CD8-positive, alpha-beta memory T cell (primary cell): ENCODE measurements around the gene DEFB125. TPM values are rescaled to one million over a fixed set of nuclear protein-coding genes. Genes with fewer than 3 reads are reported as not detected.
"Not testable (repeated sequence)": the region's sequence is repeated elsewhere in the genome, so short reads cannot be mapped to it uniquely, and the experiment has no call there.

Source experiments
- CTCF ChIA-PET: fragments of 350-600 bp; sonication (Branson Sonifier 250); formaldehyde crosslinking; loops from one replicate; lab custom pipeline; 2021; ENCODE audit warnings: antibody characterized with exemption; lab: Charles Lee
- POLR2A ChIA-PET: fragments of 350-600 bp; sonication (Branson Sonifier 250); formaldehyde crosslinking; loops from one replicate; lab custom pipeline; 2021; ENCODE audit warnings: antibody characterized with exemption; lab: Charles Lee
- DNase-seq, 5 donors: peaks; one replicate each; pipeline versions ENCODE4 v3.0.0 to v3.0.0-alpha.2; 2020 to 2022; ENCODE audit warnings: mixed read lengths in 1 of 5
- H3K27ac ChIP-seq: one replicate; pipeline ENCODE4 v1.7.0; 2013; ENCODE audit warnings: low read depth, mild to moderate bottlenecking, low read length, moderate library complexity
- H3K27me3 ChIP-seq: 2 replicates; pipeline ENCODE4 v1.7.0; 2013; ENCODE audit warnings: low read length, mild to moderate bottlenecking; ENCODE audit not compliant: insufficient read depth, poor library complexity, severe bottlenecking
- H3K36me3 ChIP-seq: 2 replicates; pipeline ENCODE4 v1.7.0; 2013; ENCODE audit warnings: mild to moderate bottlenecking, low read length, moderate library complexity; ENCODE audit not compliant: insufficient read depth
- H3K4me1 ChIP-seq: 2 replicates; pipeline ENCODE4 v1.7.0; 2013; ENCODE audit warnings: mild to moderate bottlenecking, low read length, moderate library complexity; ENCODE audit not compliant: insufficient read depth
- H3K4me3 ChIP-seq: 2 replicates; pipeline ENCODE4 v1.7.0; 2013; ENCODE audit warnings: mild to moderate bottlenecking, low read length
- H3K9me3 ChIP-seq: 2 replicates; pipeline ENCODE4 v1.7.0; 2013; ENCODE audit warnings: mild to moderate bottlenecking, low read length
- H3K27ac Mint-ChIP-seq, 8 donors: one replicate each; pipeline ENCODE4 v1.8.0; 2020 to 2021; ENCODE audit warnings: mixed read lengths in 8 of 8, mild to moderate bottlenecking in 6 of 8, inconsistent platforms in 3 of 8, moderate library complexity in 3 of 8
- H3K27me3 Mint-ChIP-seq, 2 donors: one replicate each; pipeline ENCODE4 v1.8.0; 2020 to 2021; ENCODE audit warnings: mixed read lengths in 2 of 2, mild to moderate bottlenecking in 1 of 2, moderate library complexity in 1 of 2
- H3K36me3 Mint-ChIP-seq, 3 donors: one replicate each; pipeline ENCODE4 v1.8.0; 2020 to 2021; ENCODE audit warnings: mixed read lengths in 3 of 3, inconsistent platforms in 1 of 3, mild to moderate bottlenecking in 1 of 3
- H3K4me1 Mint-ChIP-seq, 3 donors: one replicate each; pipeline ENCODE4 v1.8.0; 2020 to 2021; ENCODE audit warnings: mixed read lengths in 3 of 3, inconsistent platforms in 1 of 3, mild to moderate bottlenecking in 1 of 3
- H3K4me3 Mint-ChIP-seq, 7 donors: one replicate each; pipeline ENCODE4 v1.8.0; 2020 to 2021; ENCODE audit warnings: mixed read lengths in 7 of 7, mild to moderate bottlenecking in 6 of 7, moderate library complexity in 4 of 7, inconsistent platforms in 2 of 7
- H3K9me3 Mint-ChIP-seq, 5 donors: one replicate each; pipeline ENCODE4 v1.8.0; 2020 to 2022; ENCODE audit warnings: mixed read lengths in 5 of 5, mild to moderate bottlenecking in 3 of 5, moderate library complexity in 2 of 5, inconsistent platforms in 1 of 5
- polyA plus RNA-seq: library from polyadenylated mRNA; unstranded; fragments of 300-500 nt; fragmentation: Illumina TruSeq; gene quantifications from one replicate; pipeline ENCODE4 v1.2.3, GENCODE V29; 2021
- total RNA-seq, 2 experiments: library from RNA; stranded (reverse); gene quantifications; one replicate each; pipeline ENCODE4 v1.2.3, GENCODE V29; 2021

DEFB125 gene
- total and polyA plus RNA-seq, 3 experiments from 2014 or later: not detected

DNA sequence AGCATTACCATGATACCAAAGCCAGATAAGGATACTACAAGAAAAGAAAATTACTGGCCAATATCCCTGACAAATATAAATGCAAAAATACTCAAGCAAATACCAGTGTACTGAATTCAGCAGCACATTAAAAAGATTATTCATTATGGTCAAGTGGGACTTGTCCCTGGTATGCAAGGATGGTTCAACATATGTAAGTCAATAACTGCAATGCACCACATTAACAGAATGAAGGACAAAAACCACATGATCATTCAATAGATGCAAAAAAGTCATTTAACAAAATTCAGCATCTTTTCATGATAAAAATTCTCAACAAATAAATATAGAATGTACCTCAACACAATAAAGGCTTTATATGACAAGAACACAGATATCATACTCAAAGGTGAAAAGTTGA lies 9.1 kb upstream of the DEFB125 start:
- ChIA-PET CTCF (no interaction called here), POLR2A (no interaction called here)
- peaks cover 20 to 31% (median 26%) of the 10 kb centered on the region in 5 donors for H3K9me3 Mint-ChIP-seq

DNA sequence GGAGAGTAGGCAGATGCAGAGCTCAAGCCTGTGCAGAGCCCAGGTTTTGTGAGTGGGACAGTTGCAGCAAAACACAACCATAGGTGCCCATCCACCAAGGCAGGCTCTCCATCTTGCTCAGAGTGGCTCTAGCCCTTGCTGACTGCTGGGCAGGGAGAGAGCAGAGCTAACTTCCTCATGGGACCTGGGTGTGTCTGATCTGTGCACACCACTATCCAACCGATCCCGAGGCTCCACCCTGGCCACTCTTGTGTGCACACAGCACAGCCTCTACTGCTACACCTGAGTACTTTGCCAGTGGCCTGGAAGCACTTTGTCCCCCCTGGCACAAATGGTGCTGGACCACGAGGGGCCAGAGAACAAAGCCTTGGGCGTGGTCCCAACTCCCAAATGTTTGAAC lies 7.9 kb upstream of the DEFB125 start:
- H3K9me3 ChIP-seq: no peaks in the 10 kb centered on the region
- H3K27me3 ChIP-seq: peaks cover 7% of the 10 kb centered on the region
- Mint-ChIP-seq H3K36me3 (no peaks in the 10 kb centered on the region), H3K9me3 (peaks cover 18 to 29% (median 24%) of the 10 kb centered on the region in 5 donors), H3K4me1 (no peaks in the 10 kb centered on the region), H3K4me3 (no peak overlapping the region), H3K27me3 (peaks cover 0 to 46% of the 10 kb centered on the region in 2 donors), H3K27ac (no peak overlapping the region)
- no peak for DNase-seq
- CTCF ChIA-PET: interaction anchor here (1.0 kb wide), 1 partner anchor 14 kb away, joined by 3 read pairs; no protein-coding TSS in a partner anchor
- POLR2A ChIA-PET: no interaction called here
- H3K4me1 ChIP-seq: no peaks in the 10 kb centered on the region
- H3K27ac ChIP-seq: no peak overlapping the region
- H3K4me3 ChIP-seq: no peak overlapping the region
- no peaks in the 10 kb centered on the region for H3K36me3 ChIP-seq

More for the DNA sequence above, 9.1 kb upstream of the DEFB125 start:
- H3K27me3 ChIP-seq: peaks cover 7% of the 10 kb centered on the region
- Mint-ChIP-seq H3K36me3 (no peaks in the 10 kb centered on the region), H3K4me3 (no peak overlapping the region), H3K27me3 (peaks cover 6 to 46% of the 10 kb centered on the region in 2 donors), H3K27ac (no peak overlapping the region), H3K4me1 (no peaks in the 10 kb centered on the region)
- H3K4me3 ChIP-seq: no peak overlapping the region
- no peaks in the 10 kb centered on the region for H3K36me3 ChIP-seq
- H3K4me1 ChIP-seq: no peaks in the 10 kb centered on the region
- DNase-seq: no peak
- H3K9me3 ChIP-seq: no peaks in the 10 kb centered on the region
- no peak overlapping the region for H3K27ac ChIP-seq

DNA sequence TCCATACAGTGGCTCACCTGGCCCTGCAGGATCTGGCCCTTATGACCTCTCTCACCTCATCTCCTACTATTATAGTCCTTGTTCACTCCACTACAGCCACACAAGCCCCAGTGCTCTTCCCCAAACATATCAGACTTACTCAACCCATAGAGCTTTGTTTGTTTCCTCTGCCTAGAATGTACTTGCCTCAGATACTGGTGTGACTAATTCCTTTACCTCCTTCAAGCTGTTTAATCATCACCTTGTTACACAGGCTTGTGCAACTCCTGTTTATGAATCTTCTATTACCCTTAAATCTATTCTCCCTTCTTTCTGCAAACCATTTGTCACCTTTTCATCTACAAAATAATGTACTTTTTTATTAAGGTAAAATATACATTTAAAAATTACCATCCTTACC lies 3.2 kb downstream of the DEFB125 start:
- Histone ChIP-seq H3K36me3 (no peaks in the 10 kb centered on the region), H3K27me3 (no peaks in the 10 kb centered on the region), H3K9me3 (no peaks in the 10 kb centered on the region), H3K27ac (no peak overlapping the region), H3K4me3 (no peak overlapping the region), H3K4me1 (no peaks in the 10 kb centered on the region)
- no peaks in the 10 kb centered on the region for H3K36me3 Mint-ChIP-seq
- ChIA-PET CTCF (no interaction called here), POLR2A (no interaction called here)
- H3K27me3 Mint-ChIP-seq: peaks cover 22 to 54% of the 10 kb centered on the region in 2 donors
- H3K27ac Mint-ChIP-seq: no peak overlapping the region
- H3K4me1 Mint-ChIP-seq: no peaks in the 10 kb centered on the region
- no peak for DNase-seq
- no peak overlapping the region for H3K4me3 Mint-ChIP-seq
- peaks cover 0 to 17% (median 11%) of the 10 kb centered on the region in 5 donors for H3K9me3 Mint-ChIP-seq

DNA sequence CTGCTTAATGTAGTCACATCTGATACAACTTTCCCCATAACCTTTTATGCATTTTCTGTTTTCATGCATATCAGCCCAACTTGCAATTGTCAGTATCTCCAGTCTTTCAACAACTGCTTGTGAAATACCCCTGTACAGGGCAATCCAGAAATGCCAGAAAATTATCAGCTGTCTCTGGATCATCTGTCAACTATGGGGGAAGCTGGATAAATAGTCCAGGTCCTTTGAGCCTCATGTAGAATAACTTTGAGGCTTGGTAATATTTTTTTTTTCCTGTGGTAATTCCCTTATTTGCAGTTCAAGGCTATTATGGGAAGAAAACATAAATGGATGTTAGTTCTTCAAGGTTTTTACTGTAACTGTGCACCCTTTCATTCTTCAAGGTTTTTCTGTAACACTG lies 6.2 kb downstream of the DEFB125 start:
- no peak for DNase-seq
- Histone ChIP-seq H3K36me3 (no peaks in the 10 kb centered on the region), H3K4me3 (no peak overlapping the region), H3K27ac (no peak overlapping the region), H3K4me1 (no peaks in the 10 kb centered on the region), H3K9me3 (no peaks in the 10 kb centered on the region), H3K27me3 (no peaks in the 10 kb centered on the region)
- POLR2A ChIA-PET: no interaction called here
- H3K9me3 Mint-ChIP-seq: peaks cover 0 to 22% (median 19%) of the 10 kb centered on the region in 5 donors
- no peaks in the 10 kb centered on the region for H3K36me3 Mint-ChIP-seq
- H3K4me1 Mint-ChIP-seq: no peaks in the 10 kb centered on the region
- CTCF ChIA-PET: interaction anchor here (1.0 kb wide), 1 partner anchor 14 kb away, joined by 3 read pairs; no protein-coding TSS in a partner anchor
- no peak overlapping the region for H3K27ac Mint-ChIP-seq
- no peak overlapping the region for H3K4me3 Mint-ChIP-seq
- peaks cover 20 to 63% of the 10 kb centered on the region in 2 donors for H3K27me3 Mint-ChIP-seq

- CTCF ChIA-PET: no interaction called here
- H3K4me1 ChIP-seq: no peaks in the 10 kb centered on the region
- no peaks in the 10 kb centered on the region for H3K9me3 ChIP-seq
- H3K27me3 ChIP-seq: no peaks in the 10 kb centered on the region
- no peaks in the 10 kb centered on the region for H3K36me3 ChIP-seq
- POLR2A ChIA-PET: no interaction called here
- H3K4me1 Mint-ChIP-seq: no peaks in the 10 kb centered on the region
- DNase-seq: no peak
- no peaks in the 10 kb centered on the region for H3K36me3 Mint-ChIP-seq
- H3K27ac Mint-ChIP-seq: no peak overlapping the region
- no peak overlapping the region for H3K4me3 Mint-ChIP-seq
- H3K27me3 Mint-ChIP-seq: peaks cover 20 to 76% of the 10 kb centered on the region in 2 donors
- no peak overlapping the region for H3K27ac ChIP-seq
- peaks cover 0 to 22% (median 19%) of the 10 kb centered on the region in 5 donors for H3K9me3 Mint-ChIP-seq
- no peak overlapping the region for H3K4me3 ChIP-seq
These were observed 7.7 kb downstream of the DEFB125 start for GRCh38 chr20:95215-95614.

DNA sequence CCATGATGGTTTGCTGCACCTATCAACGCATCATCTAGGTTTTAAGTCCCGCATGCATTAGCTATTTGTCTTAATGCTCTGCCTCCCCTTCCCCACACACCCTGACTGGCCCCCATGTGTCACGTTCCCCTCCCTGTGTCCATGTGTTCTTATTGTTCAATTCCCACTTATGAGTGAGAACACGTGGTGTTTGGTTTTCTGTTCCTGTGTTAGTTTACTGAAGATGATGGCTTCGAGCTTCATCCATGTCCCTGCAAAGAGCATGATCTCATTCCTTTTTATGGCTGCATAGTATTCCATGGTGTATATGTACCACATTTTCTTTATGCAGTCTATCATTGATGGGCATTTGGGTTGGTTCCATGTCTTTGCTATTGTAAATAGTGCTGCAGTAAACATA lies 10.2 kb downstream of the DEFB125 start:
- H3K4me3 Mint-ChIP-seq, H3K36me3 Mint-ChIP-seq, H3K27ac Mint-ChIP-seq, H3K4me1 Mint-ChIP-seq, H3K27me3 ChIP-seq, H3K27ac ChIP-seq, POLR2A ChIA-PET, DNase-seq, H3K4me1 ChIP-seq, H3K4me3 ChIP-seq, H3K9me3 ChIP-seq, H3K36me3 ChIP-seq, CTCF ChIA-PET: not testable (repeated sequence)
- Mint-ChIP-seq H3K27me3 (peaks cover 19 to 79% of the 10 kb centered on the region in 2 donors), H3K9me3 (peaks cover 0 to 22% (median 19%) of the 10 kb centered on the region in 5 donors)

DNA sequence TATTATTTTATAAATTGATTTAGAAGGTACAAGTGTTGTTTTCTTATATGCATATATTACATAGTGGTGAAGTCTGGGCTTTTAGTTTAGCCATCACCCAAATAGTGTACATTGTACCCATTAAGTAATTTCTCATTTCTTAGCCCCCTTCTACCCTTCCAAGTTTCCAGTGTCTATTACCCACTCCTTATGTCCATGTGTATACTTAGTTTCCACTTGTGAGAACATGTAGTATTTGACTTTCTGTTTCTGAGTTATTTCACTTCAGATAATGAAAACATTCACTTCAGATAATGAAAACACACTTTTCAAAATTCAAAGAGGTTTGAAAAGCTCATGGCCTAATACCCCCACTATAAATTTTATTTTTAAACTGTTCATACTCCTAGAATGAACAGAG lies 14.5 kb downstream of the DEFB125 start:
- peaks cover 30 to 79% of the 10 kb centered on the region in 2 donors for H3K27me3 Mint-ChIP-seq
- no peak overlapping the region for H3K27ac Mint-ChIP-seq
- no peak for DNase-seq
- peaks cover 0 to 3% (median 2%) of the 10 kb centered on the region in 5 donors for H3K9me3 Mint-ChIP-seq
- Histone ChIP-seq H3K27me3 (peaks cover 8% of the 10 kb centered on the region), H3K4me1 (no peaks in the 10 kb centered on the region), H3K36me3 (no peaks in the 10 kb centered on the region), H3K27ac (no peak overlapping the region), H3K4me3 (no peak overlapping the region), H3K9me3 (no peaks in the 10 kb centered on the region)
- POLR2A ChIA-PET: no interaction called here
- no peaks in the 10 kb centered on the region for H3K36me3 Mint-ChIP-seq
- CTCF ChIA-PET: no interaction called here
- no peaks in the 10 kb centered on the region for H3K4me1 Mint-ChIP-seq
- H3K4me3 Mint-ChIP-seq: no peak overlapping the region

GRCh38 chr20:103456-103855 lies 16.0 kb downstream of the DEFB125 start:
- no peaks in the 10 kb centered on the region for H3K36me3 Mint-ChIP-seq
- ChIA-PET CTCF (no interaction called here), POLR2A (no interaction called here)
- H3K9me3 Mint-ChIP-seq: no peaks in the 10 kb centered on the region
- no peaks in the 10 kb centered on the region for H3K9me3 ChIP-seq
- no peaks in the 10 kb centered on the region for H3K4me1 ChIP-seq
- peaks cover 27 to 67% of the 10 kb centered on the region in 2 donors for H3K27me3 Mint-ChIP-seq
- H3K27me3 ChIP-seq: peaks cover 8% of the 10 kb centered on the region
- no peak for DNase-seq
- no peak overlapping the region for H3K27ac Mint-ChIP-seq
- H3K4me3 Mint-ChIP-seq: no peak overlapping the region
- H3K36me3 ChIP-seq: no peaks in the 10 kb centered on the region
- no peaks in the 10 kb centered on the region for H3K4me1 Mint-ChIP-seq
- H3K27ac ChIP-seq: no peak overlapping the region
- H3K4me3 ChIP-seq: no peak overlapping the region
